H1 (cell line): ENCODE measurements around the gene ANP32B. TPM values are rescaled to one million over a fixed set of nuclear protein-coding genes. Genes with fewer than 3 reads are reported as not detected.

Experiments
- CTCF ChIP-seq, 3 experiments: IDR thresholded peaks; 1 replicate in 2 of 3; 2 replicates in 1 of 3; pipeline versions ENCODE4 v1.5.1 to v1.6.1; 2011; ENCODE audit warnings: low read length in 3 of 3, mild to moderate bottlenecking in 3 of 3, inconsistent platforms in 2 of 3, low read depth in 1 of 3, moderate library complexity in 1 of 3; ENCODE audit not compliant: insufficient read depth in 1 of 3; ENCODE audit errors: control extremely low read depth in 1 of 3
- polyA plus RNA-seq, 7 experiments: library from polyadenylated mRNA; depleted of rRNA in 3 of 7; stranded (reverse) in 5 of 7; unstranded in 2 of 7; fragments of >200 nt in 5 of 7; fragments of 200-250 nt in 2 of 7; gene quantifications; 1 replicate in 5 of 7; 2 replicates in 1 of 7; 4 replicates in 1 of 7; pipeline versions ENCODE4 v1.2.1 to v1.2.3, GENCODE V29; 2011 to 2013; ENCODE audit warnings: missing spikeins in 2 of 7, mixed read lengths in 2 of 7
- total RNA-seq: library from RNA; stranded (reverse); fragmentation: NEBNext Ultra II Directional; extraction: Animal tissue kit (Norgen Biotek cat#: 25700); gene quantifications from 2 replicates; pipeline ENCODE4 v1.2.1, GENCODE V29; 2021

ANP32B gene
- total and polyA plus RNA-seq, 2 of the 8 experiments (the other 6 are each of a cell fraction or from before 2014, with no cell fraction given) = 7.6 to 88.1 TPM

GRCh38 chr9:98034593-98035546, 51.7 kb downstream of the ANP32B start (continued):
- TF ChIP-seq CTCF (IDR thresholded peaks at IDR 0.05; ENCODE audit: control extremely low read depth in 1 of 3, insufficient read depth in 1 of 3, low read depth in 1 of 3, low read length in 3 of 3) = peak; percentile 68 to 90 (median 86)
- TF ChIP-seq, all 59 proteins: peak for 3
